ENCODE data around the gene SLC35A1.

DNA sequence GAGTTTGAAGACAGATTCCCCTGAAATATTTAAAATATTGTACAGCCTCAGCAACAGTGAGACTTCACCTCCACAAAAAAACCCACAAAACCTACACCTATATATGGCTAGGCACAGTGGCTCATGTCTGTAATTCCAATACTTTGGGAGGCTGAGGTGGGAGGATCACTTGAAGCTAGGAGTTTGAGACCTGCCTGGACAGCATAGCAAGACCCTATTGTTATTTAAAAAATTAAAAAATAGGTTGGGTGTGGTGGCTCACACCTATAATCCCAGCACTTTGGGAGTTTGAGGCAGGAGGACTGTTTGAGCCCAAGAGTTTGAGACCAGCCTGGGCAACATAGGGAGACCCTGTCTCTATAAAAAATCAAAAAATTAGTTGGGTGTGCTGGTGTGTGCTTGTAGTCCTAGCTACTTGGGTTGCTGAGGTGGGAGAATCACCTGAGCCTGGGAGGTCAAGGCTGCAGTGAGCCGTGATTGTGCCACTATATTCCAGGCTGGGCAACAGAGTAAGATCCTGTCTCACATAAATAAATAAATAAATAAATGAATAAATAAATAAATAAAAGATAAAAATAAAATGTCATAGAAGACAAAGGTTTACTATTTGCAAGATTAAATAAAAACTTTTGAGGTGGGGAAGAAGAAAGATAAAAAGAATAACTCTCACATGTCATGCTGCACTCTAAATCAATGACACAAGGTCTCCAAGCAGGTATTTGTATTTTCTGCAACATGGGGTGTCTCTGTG is 65.9 kb downstream of the SLC35A1 start:
- TF ChIP-seq, protein P1, sequence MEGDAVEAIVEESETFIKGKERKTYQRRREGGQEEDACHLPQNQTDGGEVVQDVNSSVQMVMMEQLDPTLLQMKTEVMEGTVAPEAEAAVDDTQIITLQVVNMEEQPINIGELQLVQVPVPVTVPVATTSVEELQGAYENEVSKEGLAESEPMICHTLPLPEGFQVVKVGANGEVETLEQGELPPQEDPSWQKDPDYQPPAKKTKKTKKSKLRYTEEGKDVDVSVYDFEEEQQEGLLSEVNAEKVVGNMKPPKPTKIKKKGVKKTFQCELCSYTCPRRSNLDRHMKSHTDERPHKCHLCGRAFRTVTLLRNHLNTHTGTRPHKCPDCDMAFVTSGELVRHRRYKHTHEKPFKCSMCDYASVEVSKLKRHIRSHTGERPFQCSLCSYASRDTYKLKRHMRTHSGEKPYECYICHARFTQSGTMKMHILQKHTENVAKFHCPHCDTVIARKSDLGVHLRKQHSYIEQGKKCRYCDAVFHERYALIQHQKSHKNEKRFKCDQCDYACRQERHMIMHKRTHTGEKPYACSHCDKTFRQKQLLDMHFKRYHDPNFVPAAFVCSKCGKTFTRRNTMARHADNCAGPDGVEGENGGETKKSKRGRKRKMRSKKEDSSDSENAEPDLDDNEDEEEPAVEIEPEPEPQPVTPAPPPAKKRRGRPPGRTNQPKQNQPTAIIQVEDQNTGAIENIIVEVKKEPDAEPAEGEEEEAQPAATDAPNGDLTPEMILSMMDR (IDR thresholded peaks at IDR 0.05), result no peak
- TF ChIP-seq POLR2A (IDR thresholded peaks at IDR 0.05), result no peak

Data from upper lobe of left lung (tissue), 4 donors.